Nucleus accumbens (tissue), 56 donors: ENCODE results near the gene PRKD3.
A peak's percentile ranks its signal among the peaks of the same experiment; 100 is the strongest.

Experiments used
- DNase-seq, 56 donors: peaks; one replicate each; lab custom pipeline; 2025; lab: John Stamatoyannopoulos, UW

PRKD3 gene

GRCh38 chr2:37343537-37344434 is 19.2 kb upstream of the PRKD3 start:
- DNase-seq = no peak

- no peak for DNase-seq
Observed at GRCh38 chr2:37342591-37343220, 18.1 kb upstream of the PRKD3 start.

GRCh38 chr2:37340637-37341036 is 16.0 kb upstream of the PRKD3 start:
- DNase-seq = no peak

- DNase-seq = no peak
Observed at GRCh38 chr2:37338933-37339332, 14.3 kb upstream of the PRKD3 start.

- DNase-seq = peak in 1 of 56 donors; percentile 18
Observed at GRCh38 chr2:37337620-37338280, 13.1 kb upstream of the PRKD3 start.

GRCh38 chr2:37335604-37336003 is 11.0 kb upstream of the PRKD3 start:
- no peak for DNase-seq

GRCh38 chr2:37333256-37333655 is 8.6 kb upstream of the PRKD3 start:
- no peak for DNase-seq

- DNase-seq = no peak
Observed at GRCh38 chr2:37332560-37332959, 7.9 kb upstream of the PRKD3 start.

GRCh38 chr2:37330681-37331080 is 6.0 kb upstream of the PRKD3 start:
- no peak for DNase-seq

- no peak for DNase-seq
Observed at GRCh38 chr2:37326866-37327634, 2.4 kb upstream of the PRKD3 start.

GRCh38 chr2:37326285-37326684 is 1.7 kb upstream of the PRKD3 start:
- DNase-seq = peak in 1 of 56 donors; percentile 12

- DNase-seq = no peak
Observed at GRCh38 chr2:37325625-37326071, 1.0 kb upstream of the PRKD3 start.

GRCh38 chr2:37324536-37324785 is 172 bp downstream of the PRKD3 start:
- peak in 17 of 56 donors; percentile 18 to 82 (median 60) for DNase-seq

GRCh38 chr2:37323781-37324535 is 675 bp downstream of the PRKD3 start:
- DNase-seq = peak in 7 of 56 donors; percentile 2 to 40 (median 24)

GRCh38 chr2:37323176-37323780 is 1.4 kb downstream of the PRKD3 start:
- DNase-seq = no peak

- DNase-seq = no peak
Observed at GRCh38 chr2:37322368-37322767, 2.3 kb downstream of the PRKD3 start.

GRCh38 chr2:37321029-37321682 is 3.5 kb downstream of the PRKD3 start:
- no peak for DNase-seq

- DNase-seq = no peak
Observed at GRCh38 chr2:37319754-37320609, 4.7 kb downstream of the PRKD3 start.
